Activated B cell treated with CpG ODN at 0.5 μM for 24 hours (primary cell): Measurements from ENCODE around the gene MRPL50. TPM values are rescaled to one million over a fixed set of nuclear protein-coding genes. Genes with fewer than 3 reads are reported as not detected.
A peak's percentile ranks its signal among the peaks of the same experiment; 100 is the strongest.

Experiments used
- ATAC-seq: fragments of 200-7000 bp; cut with Tn5 transposase; one replicate; pipeline ENCODE4 v1.10.0; 2021; ENCODE audit warnings: low read depth, mild to moderate bottlenecking, moderate library complexity
- CTCF ChIA-PET: fragments of 350-600 bp; sonication (Branson Sonifier 250); formaldehyde crosslinking; loops from one replicate; lab custom pipeline; 2021; ENCODE audit warnings: antibody characterized with exemption; lab: Charles Lee
- POLR2A ChIA-PET: fragments of 350-600 bp; sonication (Branson Sonifier 250); formaldehyde crosslinking; loops from one replicate; lab custom pipeline; 2021; ENCODE audit warnings: antibody characterized with exemption; lab: Charles Lee
- DNase-seq: peaks from one replicate; pipeline ENCODE4 v3.0.0; 2022
- H3K27ac Mint-ChIP-seq: one replicate; pipeline ENCODE4 v1.8.0; 2020; ENCODE audit warnings: mixed read lengths
- H3K27me3 Mint-ChIP-seq: one replicate; pipeline ENCODE4 v1.8.0; 2021; ENCODE audit warnings: mixed read lengths
- H3K36me3 Mint-ChIP-seq: one replicate; pipeline ENCODE4 v1.8.0; 2021; ENCODE audit warnings: low read depth, mixed read lengths
- H3K4me1 Mint-ChIP-seq: one replicate; pipeline ENCODE4 v1.8.0; 2021; ENCODE audit warnings: mixed read lengths
- H3K4me3 Mint-ChIP-seq: one replicate; pipeline ENCODE4 v1.8.0; 2020; ENCODE audit warnings: mild to moderate bottlenecking, mixed read lengths
- H3K9me3 Mint-ChIP-seq: one replicate; pipeline ENCODE4 v1.8.0; 2020; ENCODE audit warnings: mixed read lengths
- intact Hi-C: fragments of 100-400 bp; cut with micrococcal nuclease; formaldehyde crosslinking; loops from one replicate; pipeline ENCODE4 v1.15.1; 2024
- total RNA-seq: library from RNA; stranded (reverse); gene quantifications from 2 replicates; pipeline ENCODE4 v1.2.3, GENCODE V29; 2022
- TF ChIP-seq, protein P1 (sequence below): fragments of 200-600 bp; IDR thresholded peaks from one replicate; pipeline ENCODE4 v1.8.0; 2022; ENCODE audit warnings: antibody characterized with exemption, mild to moderate bottlenecking

The MRPL50 gene
- total RNA-seq, 1 donor from 2014 or later = 14.0 TPM

DNA sequence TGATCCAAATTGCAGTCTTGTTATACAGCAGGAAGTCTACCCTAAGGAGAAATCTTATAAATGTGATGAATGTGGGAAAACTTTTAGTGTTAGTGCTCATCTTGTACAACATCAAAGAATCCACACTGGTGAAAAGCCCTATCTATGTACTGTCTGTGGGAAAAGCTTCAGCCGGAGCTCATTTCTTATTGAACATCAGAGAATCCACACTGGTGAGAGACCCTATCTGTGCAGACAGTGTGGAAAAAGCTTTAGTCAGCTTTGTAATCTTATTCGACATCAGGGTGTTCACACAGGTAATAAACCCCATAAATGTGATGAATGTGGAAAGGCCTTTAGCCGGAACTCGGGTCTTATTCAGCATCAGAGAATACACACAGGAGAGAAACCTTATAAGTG is 10.7 kb upstream of the MRPL50 start:
- TF ChIP-seq, protein P1, sequence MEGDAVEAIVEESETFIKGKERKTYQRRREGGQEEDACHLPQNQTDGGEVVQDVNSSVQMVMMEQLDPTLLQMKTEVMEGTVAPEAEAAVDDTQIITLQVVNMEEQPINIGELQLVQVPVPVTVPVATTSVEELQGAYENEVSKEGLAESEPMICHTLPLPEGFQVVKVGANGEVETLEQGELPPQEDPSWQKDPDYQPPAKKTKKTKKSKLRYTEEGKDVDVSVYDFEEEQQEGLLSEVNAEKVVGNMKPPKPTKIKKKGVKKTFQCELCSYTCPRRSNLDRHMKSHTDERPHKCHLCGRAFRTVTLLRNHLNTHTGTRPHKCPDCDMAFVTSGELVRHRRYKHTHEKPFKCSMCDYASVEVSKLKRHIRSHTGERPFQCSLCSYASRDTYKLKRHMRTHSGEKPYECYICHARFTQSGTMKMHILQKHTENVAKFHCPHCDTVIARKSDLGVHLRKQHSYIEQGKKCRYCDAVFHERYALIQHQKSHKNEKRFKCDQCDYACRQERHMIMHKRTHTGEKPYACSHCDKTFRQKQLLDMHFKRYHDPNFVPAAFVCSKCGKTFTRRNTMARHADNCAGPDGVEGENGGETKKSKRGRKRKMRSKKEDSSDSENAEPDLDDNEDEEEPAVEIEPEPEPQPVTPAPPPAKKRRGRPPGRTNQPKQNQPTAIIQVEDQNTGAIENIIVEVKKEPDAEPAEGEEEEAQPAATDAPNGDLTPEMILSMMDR = no peak
- Mint-ChIP-seq H3K36me3 (peaks cover 78% of the 10 kb centered on the region), H3K27me3 (no peaks in the 10 kb centered on the region), H3K4me3 (no peak overlapping the region), H3K9me3 (peaks cover 52% of the 10 kb centered on the region), H3K27ac (no peak overlapping the region), H3K4me1 (no peaks in the 10 kb centered on the region)
- ChIA-PET POLR2A (no interaction called here), CTCF (no interaction called here)
- no peak for ATAC-seq
- DNase-seq = no peak
- intact Hi-C loops = no loop called here

DNA sequence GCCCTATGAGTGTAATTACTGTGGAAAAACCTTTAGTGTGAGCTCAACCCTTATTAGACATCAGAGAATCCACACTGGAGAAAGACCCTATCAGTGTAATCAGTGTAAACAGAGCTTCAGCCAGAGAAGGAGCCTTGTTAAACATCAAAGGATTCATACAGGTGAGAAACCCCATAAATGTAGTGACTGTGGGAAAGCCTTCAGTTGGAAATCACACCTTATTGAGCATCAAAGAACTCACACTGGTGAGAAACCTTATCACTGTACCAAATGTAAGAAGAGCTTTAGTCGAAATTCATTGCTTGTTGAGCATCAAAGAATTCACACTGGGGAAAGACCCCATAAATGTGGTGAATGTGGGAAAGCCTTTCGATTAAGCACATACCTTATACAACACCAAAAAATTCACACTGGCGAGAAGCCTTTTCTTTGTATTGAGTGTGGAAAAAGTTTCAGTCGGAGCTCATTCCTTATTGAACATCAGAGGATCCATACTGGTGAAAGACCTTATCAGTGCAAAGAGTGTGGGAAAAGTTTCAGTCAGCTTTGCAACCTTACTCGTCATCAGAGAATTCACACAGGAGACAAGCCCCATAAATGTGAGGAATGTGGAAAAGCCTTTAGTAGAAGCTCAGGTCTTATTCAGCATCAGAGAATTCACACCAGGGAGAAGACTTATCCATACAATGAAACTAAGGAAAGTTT is 10.1 kb upstream of the MRPL50 start:
- TF ChIP-seq, protein P1 = no peak
- Mint-ChIP-seq H3K36me3 (peaks cover 81% of the 10 kb centered on the region), H3K4me3 (no peak overlapping the region), H3K27ac (no peak overlapping the region), H3K4me1 (no peaks in the 10 kb centered on the region), H3K27me3 (no peaks in the 10 kb centered on the region), H3K9me3 (peaks cover 54% of the 10 kb centered on the region)
- intact Hi-C loops = no loop called here
- ChIA-PET CTCF (no interaction called here), POLR2A (interaction anchor here (0.6 kb wide), 1 partner anchor 810 kb away, joined by 3 read pairs; no protein-coding TSS in a partner anchor)
- DNase-seq (no peak), ATAC-seq (no peak)

DNA sequence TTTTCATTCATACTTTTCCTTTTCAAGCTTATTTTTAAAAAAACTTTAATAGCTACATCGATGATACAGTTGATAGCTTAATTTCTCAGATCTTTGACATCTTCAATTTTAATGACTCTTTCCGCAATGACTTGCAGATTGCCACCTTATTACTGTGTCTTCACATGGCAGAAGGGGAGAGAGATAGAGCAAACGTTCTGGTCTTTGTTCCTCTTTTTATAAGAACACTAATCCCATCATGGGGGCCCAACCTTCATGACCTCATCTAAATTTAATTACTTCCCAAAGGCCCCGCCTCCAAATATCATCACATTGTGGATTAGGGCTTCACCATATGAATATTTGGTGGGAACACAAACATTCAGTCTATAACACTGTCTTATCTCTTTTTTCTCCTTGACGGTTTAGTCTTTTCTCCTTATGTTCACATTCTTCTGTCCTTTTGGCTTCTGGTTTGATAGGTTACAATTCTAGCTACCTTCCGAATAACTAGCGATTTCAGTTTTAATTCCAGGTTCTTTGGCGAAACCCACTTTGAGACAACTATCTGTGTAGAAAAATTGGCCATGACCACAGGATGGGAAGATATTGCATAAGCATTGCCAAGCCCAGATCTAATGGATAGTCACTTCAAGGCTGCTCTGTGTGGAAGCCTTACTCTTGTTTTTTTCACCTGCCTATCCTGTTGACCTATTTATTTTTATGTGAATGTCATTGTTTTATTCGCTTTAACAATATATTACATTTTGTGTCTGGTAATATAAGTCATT is 5.3 kb upstream of the MRPL50 start:
- ChIA-PET CTCF (interaction anchor here (1.1 kb wide), 1 partner anchor 45 kb away, joined by 3 read pairs; no protein-coding TSS in a partner anchor), POLR2A (no interaction called here)
- Mint-ChIP-seq H3K9me3 (peaks cover 47% of the 10 kb centered on the region), H3K4me1 (peaks cover 35% of the 10 kb centered on the region), H3K27ac (no peak overlapping the region), H3K27me3 (no peaks in the 10 kb centered on the region), H3K4me3 (no peak overlapping the region), H3K36me3 (peaks cover 90% of the 10 kb centered on the region)
- TF ChIP-seq, protein P1 = no peak
- DNase-seq (no peak), ATAC-seq (no peak)
- intact Hi-C loops = no loop called here

DNA sequence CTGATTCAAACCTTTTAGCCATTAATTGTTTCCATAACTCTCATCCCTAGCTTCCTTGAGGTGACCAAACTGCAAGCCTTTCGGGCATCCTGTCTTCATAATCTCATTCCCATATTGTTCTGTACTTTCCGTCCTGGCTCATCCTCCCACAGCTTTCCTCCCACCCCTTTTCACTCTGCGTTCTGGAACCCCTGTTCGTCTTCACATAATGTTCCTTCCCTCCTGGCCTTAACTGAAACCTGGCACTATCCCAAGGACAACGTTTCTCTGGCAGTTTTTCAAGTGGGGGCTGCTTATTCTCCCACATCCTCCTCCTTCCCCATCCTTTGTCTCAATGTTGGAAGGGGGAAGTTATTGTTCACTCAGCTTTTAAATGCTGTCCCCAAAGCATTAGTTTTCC is 1.7 kb upstream of the MRPL50 start:
- H3K4me3 Mint-ChIP-seq = peak overlapping the region; percentile 97
- no peak overlapping the region for H3K27ac Mint-ChIP-seq
- no peaks in the 10 kb centered on the region for H3K27me3 Mint-ChIP-seq
- intact Hi-C loops = no loop called here
- H3K9me3 Mint-ChIP-seq = peaks cover 18% of the 10 kb centered on the region
- ATAC-seq (no peak), DNase-seq (no peak)
- peaks cover 65% of the 10 kb centered on the region for H3K4me1 Mint-ChIP-seq
- TF ChIP-seq, protein P1 = no peak
- ChIA-PET POLR2A (no interaction called here), CTCF (no interaction called here)
- H3K36me3 Mint-ChIP-seq = peaks cover 78% of the 10 kb centered on the region

DNA sequence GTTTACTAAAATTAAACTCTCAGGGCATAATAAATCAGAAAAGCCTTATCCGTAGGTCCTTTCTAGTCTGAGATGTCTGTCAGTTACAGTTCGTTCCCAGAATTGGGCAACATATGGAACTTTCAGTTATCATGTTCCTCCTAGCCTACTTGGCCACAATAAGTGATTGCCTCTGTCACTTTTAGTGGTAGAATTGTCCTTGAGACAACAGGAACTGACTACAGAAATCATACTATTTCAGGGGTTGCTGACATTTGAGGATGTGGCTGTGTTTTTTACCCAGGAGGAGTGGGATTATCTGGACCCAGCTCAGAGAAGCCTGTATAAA is 1.2 kb upstream of the MRPL50 start:
- Mint-ChIP-seq H3K27ac (no peak overlapping the region), H3K9me3 (peaks cover 13% of the 10 kb centered on the region), H3K4me1 (peaks cover 70% of the 10 kb centered on the region), H3K4me3 (peak overlapping the region; percentile 97), H3K27me3 (no peaks in the 10 kb centered on the region), H3K36me3 (peaks cover 78% of the 10 kb centered on the region)
- TF ChIP-seq, protein P1 = no peak
- DNase-seq (no peak), ATAC-seq (no peak)
- ChIA-PET CTCF (no interaction called here), POLR2A (interaction anchor here (0.7 to 2.3 kb wide), 4 partner anchors 11 to 134 kb away, joined by 3 to 23 read pairs (median 4); partner anchors contain the start of gene RNF20)
- intact Hi-C loops = loop anchor here (2.0 to 5.0 kb wide), 3 partner anchors 987 to 1577 kb away; partner anchors contain the start of genes ERP44, INVS and NR4A3
